Small intestine (tissue), 7 donors: ENCODE data around the gene SEZ6. TPM values are rescaled to one million over a fixed set of nuclear protein-coding genes. Genes with fewer than 3 reads are reported as not detected.
A peak's percentile ranks its signal among the peaks of the same experiment; 100 is the strongest.

ENCODE experiments used
- DNase-seq, 2 donors: peaks; one replicate each; pipeline versions ENCODE4 v3.0.0 to v3.0.0-alpha.2; 2013
- FAIRE-seq: peaks from 2 replicates; lab custom pipeline; 2012; peaks lifted over from hg19 to GRCh38; lab: Jason Lieb, UNC
- H3K27ac ChIP-seq, 3 donors: one replicate each; pipeline ENCODE4 v1.5.1; 2013; ENCODE audit warnings: low read length in 2 of 3, mild to moderate bottlenecking in 2 of 3, control low read depth in 1 of 3, inconsistent platforms in 1 of 3, low read depth in 1 of 3, moderate library complexity in 1 of 3
- H3K27me3 ChIP-seq, 3 donors: one replicate each; pipeline ENCODE4 v1.6.1; 2013; ENCODE audit warnings: low read length in 3 of 3, inconsistent platforms in 1 of 3; ENCODE audit not compliant: control insufficient read depth in 3 of 3, insufficient read depth in 3 of 3
- H3K36me3 ChIP-seq, 3 donors: one replicate each; pipeline ENCODE4 v1.6.1; 2013; ENCODE audit warnings: low read length in 3 of 3, inconsistent platforms in 1 of 3, low read depth in 1 of 3, mild to moderate bottlenecking in 1 of 3, moderate library complexity in 1 of 3; ENCODE audit not compliant: control insufficient read depth in 3 of 3, insufficient read depth in 2 of 3
- H3K4me1 ChIP-seq, 3 donors: one replicate each; pipeline ENCODE4 v1.6.1; 2013; ENCODE audit warnings: low read length in 2 of 3, inconsistent platforms in 1 of 3, low read depth in 1 of 3, mild to moderate bottlenecking in 1 of 3, moderate library complexity in 1 of 3; ENCODE audit not compliant: control insufficient read depth in 3 of 3, insufficient read depth in 2 of 3
- H3K4me3 ChIP-seq, 3 donors: one replicate each; pipeline ENCODE4 v1.5.1; 2013; ENCODE audit warnings: low read length in 3 of 3, control low read depth in 1 of 3, inconsistent platforms in 1 of 3, low read depth in 1 of 3, mild to moderate bottlenecking in 1 of 3, moderate library complexity in 1 of 3
- H3K9me3 ChIP-seq, 2 donors: one replicate each; pipeline ENCODE4 v1.6.1; 2013; ENCODE audit warnings: low read depth in 1 of 2, low read length in 1 of 2; ENCODE audit not compliant: control insufficient read depth in 2 of 2, insufficient read depth in 1 of 2
- WGBS, 3 donors: extraction: QIAGEN DNeasy Blood & Tissue Kit; methylation state at CpG; one replicate each; pipeline ENCODE4 v1.1.7; 2013; 5-methylcytosine and 5-hydroxymethylcytosine counted together
- polyA plus RNA-seq, 4 donors: library from polyadenylated mRNA; stranded (reverse) in 3 of 4; unstranded in 1 of 4; fragments of 200-250 nt in 3 of 4; fragments of 120-200 nt in 1 of 4; gene quantifications; one replicate each; pipeline versions ENCODE4 v1.2.1 to v1.2.3, GENCODE V29; 2013
- donor health status: healthy with polysubstance abuse.
- donor health status: control.
- donor health status: control.
- donor health status: Bipolar disorder and iron deficiency.
- donor health status: healthy.

The SEZ6 gene
- polyA plus RNA-seq, 4 donors, result 1.1 to 1.4 TPM; not detected in 2

GRCh38 chr17:28949185-28950016 is 56.4 kb downstream of the SEZ6 start:
- peak; percentile 72 to 85 for DNase-seq
- WGBS, 3 donors, result 0 to 1% (median 0%) methylated on average over 56 to 61 of the region's 61 CpGs
- Histone ChIP-seq H3K27me3 (no peaks in the 10 kb centered on the region), H3K4me1 (peaks cover 6 to 8% (median 6%) of the 10 kb centered on the region in 3 donors), H3K4me3 (peak overlapping the region; percentile 62 to 98 (median 93)), H3K36me3 (peaks cover 0 to 17% (median 0%) of the 10 kb centered on the region in 3 donors), H3K27ac (peak overlapping the region; percentile 84 to 94 (median 85)), H3K9me3 (no peaks in the 10 kb centered on the region)
- FAIRE-seq, result no peak

GRCh38 chr17:28948873-28949184 is 57.0 kb downstream of the SEZ6 start:
- H3K27ac ChIP-seq, result peak overlapping the region; percentile 84 to 94 (median 85)
- peak overlapping the region; percentile 62 to 98 (median 93) for H3K4me3 ChIP-seq
- H3K36me3 ChIP-seq, result peaks cover 0 to 17% (median 0%) of the 10 kb centered on the region in 3 donors
- FAIRE-seq (no peak), DNase-seq (no peak)
- H3K9me3 ChIP-seq, result no peaks in the 10 kb centered on the region
- WGBS, 3 donors, result 0 to 1% (median 0%) methylated on average over 15 of the region's 15 CpGs
- H3K27me3 ChIP-seq, result no peaks in the 10 kb centered on the region
- peaks cover 6 to 8% (median 6%) of the 10 kb centered on the region in 3 donors for H3K4me1 ChIP-seq

- Histone ChIP-seq H3K27ac (peak overlapping the region in 2 of 3 donors; percentile 85 to 94), H3K36me3 (peaks cover 0 to 18% (median 0%) of the 10 kb centered on the region in 3 donors), H3K4me1 (peaks cover 6 to 8% (median 6%) of the 10 kb centered on the region in 3 donors), H3K9me3 (no peaks in the 10 kb centered on the region), H3K27me3 (no peaks in the 10 kb centered on the region), H3K4me3 (peak overlapping the region; percentile 62 to 98 (median 93))
- DNase-seq (no peak), FAIRE-seq (no peak)
- WGBS, 3 donors, result 8 to 15% (median 12%) methylated on average over 4 of the region's 4 CpGs
Measured at GRCh38 chr17:28948342-28948741, 57.5 kb downstream of the SEZ6 start.

GRCh38 chr17:28947639-28948038 is 58.2 kb downstream of the SEZ6 start:
- H3K4me1 ChIP-seq, result peaks cover 2 to 8% (median 4%) of the 10 kb centered on the region in 3 donors
- FAIRE-seq (no peak), DNase-seq (no peak)
- WGBS, 3 donors, result 24 to 34% (median 29%) methylated on average over 3 of the region's 3 CpGs
- no peaks in the 10 kb centered on the region for H3K9me3 ChIP-seq
- no peaks in the 10 kb centered on the region for H3K27me3 ChIP-seq
- peaks cover 0 to 21% (median 0%) of the 10 kb centered on the region in 3 donors for H3K36me3 ChIP-seq
- H3K27ac ChIP-seq, result no peak overlapping the region
- no peak overlapping the region for H3K4me3 ChIP-seq

- Histone ChIP-seq H3K4me1 (peaks cover 0 to 8% (median 4%) of the 10 kb centered on the region in 3 donors), H3K27ac (peak overlapping the region in 1 of 3 donors; percentile 46), H3K9me3 (no peaks in the 10 kb centered on the region), H3K27me3 (no peaks in the 10 kb centered on the region), H3K36me3 (peaks cover 0 to 23% (median 6%) of the 10 kb centered on the region in 3 donors), H3K4me3 (no peak overlapping the region)
- FAIRE-seq (no peak), DNase-seq (no peak)
- WGBS, 3 donors, result 60 to 69% (median 62%) methylated on average over 4 of the region's 4 CpGs
Measured at GRCh38 chr17:28946239-28946638, 59.6 kb downstream of the SEZ6 start.

- H3K9me3 ChIP-seq, result no peaks in the 10 kb centered on the region
- peaks cover 0 to 26% (median 6%) of the 10 kb centered on the region in 3 donors for H3K36me3 ChIP-seq
- no peak overlapping the region for H3K4me3 ChIP-seq
- peaks cover 0 to 8% (median 4%) of the 10 kb centered on the region in 3 donors for H3K4me1 ChIP-seq
- peak overlapping the region in 1 of 3 donors; percentile 45 for H3K27ac ChIP-seq
- no peaks in the 10 kb centered on the region for H3K27me3 ChIP-seq
- FAIRE-seq (no peak), DNase-seq (no peak)
- 62 to 92% (median 80%) methylated on average over 8 of the region's 8 CpGs for WGBS, 3 donors
Measured at GRCh38 chr17:28944862-28945741, 60.7 kb downstream of the SEZ6 start.

GRCh38 chr17:28944343-28944742 is 61.5 kb downstream of the SEZ6 start:
- DNase-seq (no peak), FAIRE-seq (no peak)
- H3K4me3 ChIP-seq, result no peak overlapping the region
- H3K9me3 ChIP-seq, result no peaks in the 10 kb centered on the region
- peaks cover 2 to 29% (median 9%) of the 10 kb centered on the region in 3 donors for H3K36me3 ChIP-seq
- H3K27me3 ChIP-seq, result no peaks in the 10 kb centered on the region
- 88 to 90% (median 88%) methylated on average over 4 of the region's 4 CpGs for WGBS, 3 donors
- H3K27ac ChIP-seq, result peak overlapping the region in 1 of 3 donors; percentile 9
- H3K4me1 ChIP-seq, result peaks cover 0 to 8% (median 4%) of the 10 kb centered on the region in 3 donors

GRCh38 chr17:28942925-28943324 is 62.9 kb downstream of the SEZ6 start:
- peaks cover 0 to 12% (median 0%) of the 10 kb centered on the region in 3 donors for H3K4me1 ChIP-seq
- FAIRE-seq (no peak), DNase-seq (no peak)
- no peaks in the 10 kb centered on the region for H3K9me3 ChIP-seq
- peaks cover 2 to 29% (median 9%) of the 10 kb centered on the region in 3 donors for H3K36me3 ChIP-seq
- 82 to 85% (median 83%) methylated on average over 2 of the region's 2 CpGs for WGBS, 3 donors
- H3K27ac ChIP-seq, result no peak overlapping the region
- no peak overlapping the region for H3K4me3 ChIP-seq
- no peaks in the 10 kb centered on the region for H3K27me3 ChIP-seq
